Aorta (tissue), 4 donors: Measurements from ENCODE around the gene OR52I1. TPM values are rescaled to one million over a fixed set of nuclear protein-coding genes. Genes with fewer than 3 reads are reported as not detected.

ENCODE experiments used
- polyA plus RNA-seq, 2 donors: library from polyadenylated mRNA; stranded (reverse); fragments of 200-250 nt; gene quantifications; one replicate each; pipeline ENCODE4 v1.2.3, GENCODE V29; 2013
- total RNA-seq, 2 donors: library from RNA; stranded (reverse); fragmentation: NEBNext Ultra II Directional; extraction: Animal tissue kit (Norgen Biotek cat#: 25700); gene quantifications; one replicate each; pipeline ENCODE4 v1.2.1, GENCODE V29; 2021
- donor health status: healthy with polysubstance abuse.
- donor health status: Bipolar disorder and iron deficiency.
- donor health status: DM: no; HTN: no; CAD: no.
- donor health status: DM: yes; HTN: yes; CAD: no.

Gene OR52I1
- total and polyA plus RNA-seq, 4 donors = not detected

Other genes with a start within 250 kb of the OR52I1 start
- gene OR52B4, start 225.7 kb upstream of the OR52I1 start, total RNA-seq = not detected
- gene OR52B4, start 225.7 kb upstream of the OR52I1 start, polyA plus RNA-seq = not detected
- gene TRIM21, start 200.3 kb upstream of the OR52I1 start, total RNA-seq = 10 to 100 TPM; 15.8 to 20.7 TPM
- 10 to 100 TPM; 13.4 to 16.0 TPM for gene TRIM21, start 200.3 kb upstream of the OR52I1 start, polyA plus RNA-seq
- gene OR52K2, start 144.7 kb upstream of the OR52I1 start, total RNA-seq = not detected
- gene OR52K2, start 144.7 kb upstream of the OR52I1 start, polyA plus RNA-seq = not detected
- gene OR52K1, start 111.4 kb upstream of the OR52I1 start, total RNA-seq = under 1 TPM in 1 of 2 donors, not detected in 1; 0.12 TPM
- not detected for gene OR52K1, start 111.4 kb upstream of the OR52I1 start, polyA plus RNA-seq
- not detected for gene OR52M1, start 48.8 kb upstream of the OR52I1 start, total RNA-seq
- gene OR52M1, start 48.8 kb upstream of the OR52I1 start, polyA plus RNA-seq = not detected
- not detected for gene OR52I2, start 12.3 kb upstream of the OR52I1 start, total RNA-seq
- gene OR52I2, start 12.3 kb upstream of the OR52I1 start, polyA plus RNA-seq = not detected
- gene TRIM68, start 14.2 kb downstream of the OR52I1 start, total RNA-seq = 10 to 100 TPM in 1 of 2 donors, 1 to 10 TPM in 1; 7.9 to 14.5 TPM
- gene TRIM68, start 14.2 kb downstream of the OR52I1 start, polyA plus RNA-seq = 1 to 10 TPM; 3.9 to 4.0 TPM
- not detected for gene OR51D1, start 43.4 kb downstream of the OR52I1 start, total RNA-seq
- gene OR51D1, start 43.4 kb downstream of the OR52I1 start, polyA plus RNA-seq = not detected
- under 1 TPM; 0.54 to 0.78 TPM for gene OR51E1, start 49.9 kb downstream of the OR52I1 start, total RNA-seq
- not detected for gene OR51E1, start 49.9 kb downstream of the OR52I1 start, polyA plus RNA-seq
- gene OR51E2, start 103.8 kb downstream of the OR52I1 start, total RNA-seq = 1 to 10 TPM in 1 of 2 donors, under 1 TPM in 1; 0.51 to 1.2 TPM
- not detected for gene OR51E2, start 103.8 kb downstream of the OR52I1 start, polyA plus RNA-seq
- gene MMP26, start 110.7 kb downstream of the OR52I1 start, total RNA-seq = not detected
- gene MMP26, start 110.7 kb downstream of the OR52I1 start, polyA plus RNA-seq = not detected
- gene OR51F1, start 175.9 kb downstream of the OR52I1 start, total RNA-seq = not detected
- not detected for gene OR51F1, start 175.9 kb downstream of the OR52I1 start, polyA plus RNA-seq
- gene OR52R1, start 210.3 kb downstream of the OR52I1 start, total RNA-seq = not detected
- gene OR52R1, start 210.3 kb downstream of the OR52I1 start, polyA plus RNA-seq = not detected
- gene OR51F2, start 227.3 kb downstream of the OR52I1 start, total RNA-seq = not detected
- under 1 TPM in 1 of 2 donors, not detected in 1; 0.50 TPM for gene OR51F2, start 227.3 kb downstream of the OR52I1 start, polyA plus RNA-seq